HG02973 (cell line): ENCODE measurements around the gene ABI3BP.
"Not testable (repeated sequence)": the region's sequence is repeated elsewhere in the genome, so short reads cannot be mapped to it uniquely, and the experiment has no call there.

ENCODE experiments used
- ATAC-seq: cut with Tn5 transposase; IDR thresholded peaks from one replicate; pipeline ENCODE4 v1.9.1; 2021; ENCODE audit warnings: moderate library complexity; ENCODE audit not compliant: unreplicated experiment

Gene ABI3BP

DNA sequence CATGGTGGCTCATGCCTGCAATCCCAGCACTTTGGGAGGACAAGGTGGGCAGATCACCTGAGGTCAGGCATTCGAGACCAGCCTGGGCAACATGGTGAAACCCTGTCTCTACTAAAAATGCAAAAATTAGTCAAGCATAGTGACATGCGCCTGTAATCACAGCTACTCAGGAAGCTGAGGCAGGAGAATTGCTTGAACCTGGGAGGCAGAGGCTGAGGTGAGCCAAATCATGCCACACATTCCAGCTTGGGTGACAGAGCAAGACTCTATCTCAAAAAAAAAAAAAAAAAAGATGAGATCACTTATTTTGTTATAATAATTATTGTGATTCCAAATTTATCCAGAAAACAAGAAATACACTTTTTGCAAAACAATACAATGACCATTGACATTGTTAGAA is 47.1 kb downstream of the ABI3BP start:
- not testable (repeated sequence) for ATAC-seq

DNA sequence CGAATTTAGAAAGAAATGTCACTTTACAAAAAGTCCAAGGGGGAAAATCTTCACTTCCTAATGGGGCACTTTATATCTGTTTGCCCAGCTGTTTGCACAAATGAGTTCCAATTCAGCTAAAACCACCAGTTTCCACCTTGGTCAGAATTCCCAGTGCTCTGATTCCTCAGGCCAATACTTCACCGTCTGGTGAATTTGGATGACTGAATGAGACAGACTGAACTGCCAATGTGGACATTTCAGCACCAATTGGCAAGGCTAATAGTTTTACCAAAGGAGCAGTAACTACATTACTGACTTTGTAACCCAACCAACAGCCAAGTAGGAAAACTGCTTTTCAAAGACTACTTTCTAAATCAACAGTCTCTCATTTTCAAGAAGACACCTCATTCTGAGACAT is 51.8 kb downstream of the ABI3BP start:
- ATAC-seq = no peak

DNA sequence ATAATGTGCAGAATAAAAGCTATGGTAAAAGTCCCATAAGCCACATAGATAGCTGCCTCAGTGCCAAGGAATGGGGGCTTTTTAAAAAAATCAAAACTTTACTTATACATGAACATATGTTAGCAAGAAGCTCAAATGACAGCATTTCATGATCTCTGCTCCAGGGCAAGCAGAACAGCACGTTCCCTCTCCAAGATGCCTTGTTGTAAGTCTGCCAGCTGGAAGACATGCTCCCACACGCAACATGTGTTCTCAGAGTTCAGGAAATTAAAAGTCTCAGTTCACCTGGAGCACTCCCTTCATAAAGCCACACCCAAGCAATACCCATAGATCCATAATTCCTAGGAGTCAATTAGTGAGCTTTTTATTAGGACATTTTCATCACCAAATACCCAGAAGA is 52.2 kb downstream of the ABI3BP start:
- no peak for ATAC-seq

- ATAC-seq = no peak
Measured at GRCh38 chr3:100936931-100937330, 56.3 kb downstream of the ABI3BP start.

GRCh38 chr3:100932491-100932890 is 60.7 kb downstream of the ABI3BP start:
- ATAC-seq = no peak

GRCh38 chr3:100928638-100929428 is 64.4 kb downstream of the ABI3BP start:
- no peak for ATAC-seq

- ATAC-seq = no peak
Measured at GRCh38 chr3:100927775-100928174, 65.4 kb downstream of the ABI3BP start.

GRCh38 chr3:100915706-100916495 is 77.3 kb downstream of the ABI3BP start:
- no peak for ATAC-seq

DNA sequence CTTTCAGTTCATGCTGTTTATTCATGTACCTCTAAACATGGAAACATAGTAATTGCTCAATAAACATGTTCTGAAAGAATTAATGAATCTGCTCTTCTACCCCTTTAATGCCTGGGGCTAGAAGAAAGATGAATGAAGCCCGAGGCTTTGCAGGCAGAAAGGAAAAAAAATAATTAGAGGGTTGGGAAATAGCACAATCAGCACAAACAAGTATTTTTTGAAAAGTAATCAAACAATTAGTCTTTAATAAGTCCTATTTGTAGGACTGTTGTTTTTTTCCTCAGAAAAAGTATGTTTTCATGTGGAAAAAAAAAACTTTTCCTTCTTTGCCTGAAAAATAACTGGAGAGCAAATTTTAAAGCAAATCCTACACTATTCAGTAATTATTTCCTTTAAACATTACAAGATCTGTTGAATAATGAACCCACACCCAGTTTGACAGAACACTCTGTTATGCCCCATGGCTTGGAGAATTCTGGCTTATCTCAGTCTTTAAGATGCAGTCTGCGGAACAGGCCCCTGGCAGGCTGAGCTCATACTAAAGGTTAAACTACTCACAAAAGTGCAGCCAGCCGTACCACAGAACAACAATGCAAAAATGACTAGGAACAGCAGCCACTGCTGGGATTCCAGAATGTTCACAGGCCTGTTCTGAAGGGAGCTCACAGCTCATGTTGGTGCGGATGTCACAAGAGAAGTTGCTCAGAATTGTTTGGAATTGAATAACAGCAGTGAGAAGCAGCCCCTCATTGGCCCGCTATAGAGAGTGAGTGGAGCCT is 79.2 kb downstream of the ABI3BP start:
- ATAC-seq = no peak

DNA sequence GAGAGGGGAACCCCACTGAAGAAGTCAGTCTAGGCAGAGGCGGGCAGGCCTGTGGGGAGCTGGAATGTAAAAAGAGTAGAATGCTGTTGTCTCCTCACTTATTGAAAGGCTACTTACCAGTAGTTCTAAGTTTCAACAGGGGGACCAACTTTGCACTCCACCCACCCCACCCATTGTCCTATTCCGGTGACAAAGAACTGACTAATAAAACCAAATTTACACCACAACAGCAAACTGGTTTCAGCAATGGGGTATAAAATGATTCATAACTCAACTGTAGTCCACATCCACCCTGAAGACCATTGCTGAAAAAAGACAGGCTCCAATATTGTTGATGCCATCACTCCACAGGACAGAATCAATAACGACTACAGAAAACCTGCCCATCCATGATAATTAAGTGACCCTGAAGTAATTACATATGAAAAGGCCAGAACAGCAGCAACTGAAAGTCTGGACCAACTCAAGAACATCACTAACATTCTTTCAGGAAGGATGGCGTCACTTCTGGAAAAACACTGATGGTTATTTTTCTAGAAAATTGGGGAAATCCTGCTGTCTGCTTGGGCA is 80.2 kb downstream of the ABI3BP start:
- ATAC-seq = no peak

GRCh38 chr3:100912571-100912970 is 80.7 kb downstream of the ABI3BP start:
- no peak for ATAC-seq

- ATAC-seq = no peak
Measured at GRCh38 chr3:100911956-100912355, 81.3 kb downstream of the ABI3BP start.

DNA sequence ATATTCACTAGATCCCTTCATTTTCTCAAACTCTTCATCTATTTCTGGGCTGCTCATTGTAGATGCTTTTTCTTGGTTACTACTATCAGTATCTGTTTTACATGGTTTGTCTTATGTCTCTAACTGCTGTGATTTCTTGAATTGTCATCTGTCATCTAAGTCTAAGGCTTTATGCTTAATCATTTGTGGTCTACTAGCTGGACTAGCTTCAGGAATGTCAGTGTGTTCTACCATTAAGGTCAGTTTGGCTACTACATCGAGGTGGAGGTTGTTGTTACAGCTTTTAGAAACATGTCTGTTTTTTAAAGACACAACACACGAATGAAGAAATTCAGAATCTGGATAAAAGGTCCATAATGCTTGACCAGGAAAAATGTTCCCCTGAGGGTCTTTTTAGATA is 82.2 kb downstream of the ABI3BP start:
- ATAC-seq = no peak

DNA sequence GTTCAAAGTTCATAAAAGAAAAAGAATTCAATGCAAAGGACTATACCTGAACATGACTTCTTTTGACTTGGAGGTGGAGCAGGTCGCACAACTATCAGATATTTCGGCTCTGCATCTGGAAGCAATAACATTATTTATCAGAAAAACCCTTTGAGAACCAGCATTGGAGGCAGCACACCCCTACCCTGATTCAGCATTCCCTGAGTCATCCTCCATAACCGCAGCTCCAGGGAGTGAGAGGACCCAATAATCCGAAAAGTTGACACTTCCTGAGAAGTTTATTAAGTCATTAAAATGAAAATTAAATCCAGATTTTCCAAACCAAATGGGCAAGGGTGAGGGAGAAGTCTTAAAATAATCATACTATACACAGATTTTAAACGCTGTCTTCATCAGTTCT is 90.6 kb downstream of the ABI3BP start:
- no peak for ATAC-seq

GRCh38 chr3:100900671-100901335 is 92.4 kb downstream of the ABI3BP start:
- no peak for ATAC-seq

DNA sequence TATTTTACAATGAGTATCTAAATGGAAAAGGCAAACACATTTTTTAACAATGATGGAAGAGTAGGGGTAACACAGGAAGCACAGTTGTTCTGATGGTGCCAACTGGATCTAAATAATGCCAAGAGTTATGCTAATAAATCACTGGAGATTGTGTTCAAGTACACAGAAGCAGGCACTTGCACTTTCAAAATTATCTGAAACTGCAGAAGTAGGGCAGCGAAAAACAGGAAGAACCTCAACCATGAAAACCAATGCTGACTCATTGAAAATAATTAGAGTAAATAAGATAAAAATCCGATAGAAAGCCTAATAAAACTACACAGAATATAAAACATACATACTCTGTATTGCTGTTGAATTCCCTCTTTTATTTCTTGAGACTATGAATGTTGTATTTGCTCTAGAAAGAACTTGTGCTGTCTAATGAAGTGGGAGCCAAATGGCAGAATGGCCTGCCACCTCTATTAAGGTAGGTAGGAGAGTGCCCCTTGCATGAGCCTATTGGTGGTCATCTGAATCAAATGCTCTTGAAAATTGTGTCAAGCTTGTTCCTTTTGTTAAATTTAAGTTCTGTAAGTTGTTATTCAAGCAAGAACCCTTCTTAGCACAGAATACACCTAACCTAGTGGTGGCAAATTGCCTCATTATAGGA is 93.7 kb downstream of the ABI3BP start:
- peak; percentile 71 for ATAC-seq

DNA sequence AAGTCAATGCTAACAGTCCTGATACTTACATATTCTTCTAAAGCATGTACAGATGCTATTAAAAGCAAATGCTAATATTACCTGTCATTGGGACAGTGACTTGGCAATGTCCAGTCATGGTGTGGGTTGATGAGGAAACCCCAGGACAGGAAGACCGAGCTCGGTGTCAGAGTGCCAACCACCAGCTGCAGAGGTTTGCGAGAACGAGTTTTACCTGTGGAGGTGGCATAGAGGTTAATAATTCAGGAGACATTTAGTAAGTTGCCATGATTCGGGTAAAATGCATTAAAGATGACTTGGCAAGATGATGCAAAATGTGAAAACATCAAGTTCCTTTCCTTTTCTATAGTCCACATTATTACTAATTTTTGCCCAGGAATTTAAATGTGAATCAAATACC is 94.5 kb downstream of the ABI3BP start:
- ATAC-seq = no peak

GRCh38 chr3:100896994-100897393 is 96.2 kb downstream of the ABI3BP start:
- no peak for ATAC-seq

DNA sequence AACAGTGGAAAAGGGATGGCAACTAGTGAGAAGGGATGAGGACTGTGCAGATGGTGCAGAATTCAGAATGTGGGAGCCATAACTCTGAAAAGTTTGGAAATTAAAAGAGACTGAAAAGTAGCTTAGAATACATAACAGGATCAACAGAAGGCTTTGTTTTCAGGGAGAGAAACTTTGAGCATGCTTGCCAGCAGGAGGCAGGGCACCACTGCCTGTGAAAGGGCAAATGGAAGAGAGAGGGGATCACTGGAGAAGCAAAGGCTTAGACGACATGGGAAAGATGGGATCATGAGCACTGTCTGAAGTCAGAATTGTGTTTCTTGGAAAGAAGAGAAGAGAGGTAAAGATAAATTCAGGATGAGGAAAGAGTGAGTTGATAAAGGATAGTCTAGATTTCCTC is 99.6 kb downstream of the ABI3BP start:
- no peak for ATAC-seq

DNA sequence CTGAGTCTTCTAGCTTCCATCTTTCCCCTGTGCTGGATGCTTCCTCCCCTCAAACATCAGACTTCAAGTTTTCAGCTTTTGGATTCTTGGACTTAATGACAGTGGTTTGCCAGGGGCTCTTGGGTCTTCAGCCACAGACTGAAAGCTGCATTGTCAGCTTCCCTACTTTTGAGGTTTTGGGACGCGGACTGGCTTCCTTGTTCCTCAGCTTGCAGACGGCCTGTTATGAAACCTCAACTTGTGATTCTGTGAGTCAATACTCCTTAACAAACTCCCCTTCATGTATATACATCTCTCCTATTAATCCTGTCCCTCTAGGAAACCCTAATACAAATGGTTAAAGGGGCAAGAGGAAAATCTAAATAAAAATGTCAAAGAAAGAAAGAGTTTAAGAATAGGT is 100.1 kb downstream of the ABI3BP start:
- ATAC-seq = no peak
